ENCODE results near the gene KRT15. TPM values are rescaled to one million over a fixed set of nuclear protein-coding genes. Genes with fewer than 3 reads are reported as not detected.
"Not testable (repeated sequence)": the region's sequence is repeated elsewhere in the genome, so short reads cannot be mapped to it uniquely, and the experiment has no call there.

KRT15 gene
- polyA plus RNA-seq, 2 donors: 1,457 to 2,808 TPM

GRCh38 chr17:41545829-41546410 is 27.2 kb upstream of the KRT15 start:
- no peaks in the 10 kb centered on the region for H3K36me3 ChIP-seq (ENCODE audit: control insufficient read depth in 2 of 2, insufficient read depth in 2 of 2, low read length in 1 of 2)
- H3K4me1 ChIP-seq (ENCODE audit: control insufficient read depth in 2 of 2, insufficient read depth in 2 of 2, low read length in 1 of 2): peaks cover 0 to 21% of the 10 kb centered on the region in 2 donors
- H3K27ac ChIP-seq (ENCODE audit: low read depth in 2 of 2, low read length in 1 of 2): no peak overlapping the region
- H3K9me3 ChIP-seq (ENCODE audit: control insufficient read depth in 2 of 2, insufficient read depth in 1 of 2, low read depth in 1 of 2, low read length in 1 of 2): no peaks in the 10 kb centered on the region
- H3K27me3 ChIP-seq (ENCODE audit: control insufficient read depth in 1 of 2, insufficient read depth in 2 of 2, low read length in 2 of 2): no peaks in the 10 kb centered on the region
- no peak overlapping the region for H3K4me3 ChIP-seq (ENCODE audit: low read depth in 1 of 2, low read length in 2 of 2)
- whole genome bisulfite sequencing, 2 donors: 81% methylated on average over 13 of the region's 13 CpGs

- no peaks in the 10 kb centered on the region for H3K9me3 ChIP-seq (ENCODE audit: control insufficient read depth in 2 of 2, insufficient read depth in 1 of 2, low read depth in 1 of 2, low read length in 1 of 2)
- H3K27me3 ChIP-seq (ENCODE audit: control insufficient read depth in 1 of 2, insufficient read depth in 2 of 2, low read length in 2 of 2): no peaks in the 10 kb centered on the region
- H3K4me3 ChIP-seq (ENCODE audit: low read depth in 1 of 2, low read length in 2 of 2): no peak overlapping the region
- 84 to 95% methylated on average over 5 of the region's 5 CpGs for WGBS, 2 donors
- H3K4me1 ChIP-seq (ENCODE audit: control insufficient read depth in 2 of 2, insufficient read depth in 2 of 2, low read length in 1 of 2): peaks cover 0 to 21% of the 10 kb centered on the region in 2 donors
- H3K27ac ChIP-seq (ENCODE audit: low read depth in 2 of 2, low read length in 1 of 2): peak overlapping the region in 1 of 2 donors; percentile 36
- no peaks in the 10 kb centered on the region for H3K36me3 ChIP-seq (ENCODE audit: control insufficient read depth in 2 of 2, insufficient read depth in 2 of 2, low read length in 1 of 2)
Observed at GRCh38 chr17:41544935-41545334, 26.2 kb upstream of the KRT15 start.

GRCh38 chr17:41544491-41544892 is 25.8 kb upstream of the KRT15 start:
- Histone ChIP-seq H3K9me3 (ENCODE audit: control insufficient read depth in 2 of 2, insufficient read depth in 1 of 2, low read depth in 1 of 2, low read length in 1 of 2) (no peaks in the 10 kb centered on the region), H3K27ac (ENCODE audit: low read depth in 2 of 2, low read length in 1 of 2) (peak overlapping the region in 1 of 2 donors; percentile 36)
- WGBS, 2 donors: 45 to 47% methylated on average over 5 of the region's 5 CpGs

GRCh38 chr17:41542786-41543185 is 24.1 kb upstream of the KRT15 start:
- not testable (repeated sequence) for H3K27me3 ChIP-seq (ENCODE audit: control insufficient read depth in 1 of 2, insufficient read depth in 2 of 2, low read length in 2 of 2); H3K4me3 ChIP-seq (ENCODE audit: low read depth in 1 of 2, low read length in 2 of 2); H3K36me3 ChIP-seq (ENCODE audit: control insufficient read depth in 2 of 2, insufficient read depth in 2 of 2, low read length in 1 of 2); H3K9me3 ChIP-seq (ENCODE audit: control insufficient read depth in 2 of 2, insufficient read depth in 1 of 2, low read depth in 1 of 2, low read length in 1 of 2); H3K27ac ChIP-seq (ENCODE audit: low read depth in 2 of 2, low read length in 1 of 2)
- peaks cover 0 to 12% of the 10 kb centered on the region in 2 donors for H3K4me1 ChIP-seq (ENCODE audit: control insufficient read depth in 2 of 2, insufficient read depth in 2 of 2, low read length in 1 of 2)
- WGBS, 2 donors: 80 to 86% methylated on average over 10 of the region's 10 CpGs

More at GRCh38 chr17:41544491-41544892, 25.8 kb upstream of the KRT15 start:
- no peak overlapping the region for H3K4me3 ChIP-seq (ENCODE audit: low read depth in 1 of 2, low read length in 2 of 2)
- H3K36me3 ChIP-seq (ENCODE audit: control insufficient read depth in 2 of 2, insufficient read depth in 2 of 2, low read length in 1 of 2): no peaks in the 10 kb centered on the region
- no peaks in the 10 kb centered on the region for H3K27me3 ChIP-seq (ENCODE audit: control insufficient read depth in 1 of 2, insufficient read depth in 2 of 2, low read length in 2 of 2)
- peaks cover 0 to 21% of the 10 kb centered on the region in 2 donors for H3K4me1 ChIP-seq (ENCODE audit: control insufficient read depth in 2 of 2, insufficient read depth in 2 of 2, low read length in 1 of 2)

GRCh38 chr17:41542357-41542756 is 23.7 kb upstream of the KRT15 start:
- WGBS, 2 donors: 58 to 73% methylated on average over 2 of the region's 2 CpGs

GRCh38 chr17:41540921-41541625 is 22.4 kb upstream of the KRT15 start:
- H3K27me3 ChIP-seq (ENCODE audit: control insufficient read depth in 1 of 2, insufficient read depth in 2 of 2, low read length in 2 of 2): no peaks in the 10 kb centered on the region
- 74 to 83% methylated on average over 10 of the region's 10 CpGs for WGBS, 2 donors
- H3K9me3 ChIP-seq (ENCODE audit: control insufficient read depth in 2 of 2, insufficient read depth in 1 of 2, low read depth in 1 of 2, low read length in 1 of 2): no peaks in the 10 kb centered on the region
- H3K4me1 ChIP-seq (ENCODE audit: control insufficient read depth in 2 of 2, insufficient read depth in 2 of 2, low read length in 1 of 2): peaks cover 0 to 10% of the 10 kb centered on the region in 2 donors
- no peak overlapping the region for H3K4me3 ChIP-seq (ENCODE audit: low read depth in 1 of 2, low read length in 2 of 2)
- H3K27ac ChIP-seq (ENCODE audit: low read depth in 2 of 2, low read length in 1 of 2): peak overlapping the region in 1 of 2 donors; percentile 40
- no peaks in the 10 kb centered on the region for H3K36me3 ChIP-seq (ENCODE audit: control insufficient read depth in 2 of 2, insufficient read depth in 2 of 2, low read length in 1 of 2)

More at GRCh38 chr17:41542357-41542756, 23.7 kb upstream of the KRT15 start:
- no peak overlapping the region for H3K27ac ChIP-seq (ENCODE audit: low read depth in 2 of 2, low read length in 1 of 2)
- H3K9me3 ChIP-seq (ENCODE audit: control insufficient read depth in 2 of 2, insufficient read depth in 1 of 2, low read depth in 1 of 2, low read length in 1 of 2): no peaks in the 10 kb centered on the region
- H3K4me1 ChIP-seq (ENCODE audit: control insufficient read depth in 2 of 2, insufficient read depth in 2 of 2, low read length in 1 of 2): peaks cover 0 to 8% of the 10 kb centered on the region in 2 donors
- no peaks in the 10 kb centered on the region for H3K36me3 ChIP-seq (ENCODE audit: control insufficient read depth in 2 of 2, insufficient read depth in 2 of 2, low read length in 1 of 2)
- H3K4me3 ChIP-seq (ENCODE audit: low read depth in 1 of 2, low read length in 2 of 2): no peak overlapping the region
- H3K27me3 ChIP-seq (ENCODE audit: control insufficient read depth in 1 of 2, insufficient read depth in 2 of 2, low read length in 2 of 2): no peaks in the 10 kb centered on the region

- Histone ChIP-seq H3K9me3 (ENCODE audit: control insufficient read depth in 2 of 2, insufficient read depth in 1 of 2, low read depth in 1 of 2, low read length in 1 of 2) (peaks cover 0 to 2% of the 10 kb centered on the region in 2 donors), H3K4me1 (ENCODE audit: control insufficient read depth in 2 of 2, insufficient read depth in 2 of 2, low read length in 1 of 2) (peaks cover 2 to 15% of the 10 kb centered on the region in 2 donors), H3K27me3 (ENCODE audit: control insufficient read depth in 1 of 2, insufficient read depth in 2 of 2, low read length in 2 of 2) (no peaks in the 10 kb centered on the region), H3K36me3 (ENCODE audit: control insufficient read depth in 2 of 2, insufficient read depth in 2 of 2, low read length in 1 of 2) (no peaks in the 10 kb centered on the region), H3K4me3 (ENCODE audit: low read depth in 1 of 2, low read length in 2 of 2) (no peak overlapping the region), H3K27ac (ENCODE audit: low read depth in 2 of 2, low read length in 1 of 2) (no peak overlapping the region)
- 71 to 72% methylated on average over 7 of the region's 7 CpGs for WGBS, 2 donors
Observed at GRCh38 chr17:41539979-41540701, 21.4 kb upstream of the KRT15 start.

- Histone ChIP-seq H3K4me1 (ENCODE audit: control insufficient read depth in 2 of 2, insufficient read depth in 2 of 2, low read length in 1 of 2) (peaks cover 2 to 12% of the 10 kb centered on the region in 2 donors), H3K27ac (ENCODE audit: low read depth in 2 of 2, low read length in 1 of 2) (no peak overlapping the region), H3K9me3 (ENCODE audit: control insufficient read depth in 2 of 2, insufficient read depth in 1 of 2, low read depth in 1 of 2, low read length in 1 of 2) (peaks cover 0 to 2% of the 10 kb centered on the region in 2 donors), H3K27me3 (ENCODE audit: control insufficient read depth in 1 of 2, insufficient read depth in 2 of 2, low read length in 2 of 2) (no peaks in the 10 kb centered on the region), H3K36me3 (ENCODE audit: control insufficient read depth in 2 of 2, insufficient read depth in 2 of 2, low read length in 1 of 2) (no peaks in the 10 kb centered on the region), H3K4me3 (ENCODE audit: low read depth in 1 of 2, low read length in 2 of 2) (no peak overlapping the region)
- WGBS, 2 donors: 52 to 70% methylated on average over 5 of the region's 5 CpGs
Observed at GRCh38 chr17:41539071-41539492, 20.4 kb upstream of the KRT15 start.

- Histone ChIP-seq H3K36me3 (ENCODE audit: control insufficient read depth in 2 of 2, insufficient read depth in 2 of 2, low read length in 1 of 2) (no peaks in the 10 kb centered on the region), H3K9me3 (ENCODE audit: control insufficient read depth in 2 of 2, insufficient read depth in 1 of 2, low read depth in 1 of 2, low read length in 1 of 2) (peaks cover 0 to 2% of the 10 kb centered on the region in 2 donors), H3K27me3 (ENCODE audit: control insufficient read depth in 1 of 2, insufficient read depth in 2 of 2, low read length in 2 of 2) (no peaks in the 10 kb centered on the region), H3K4me1 (ENCODE audit: control insufficient read depth in 2 of 2, insufficient read depth in 2 of 2, low read length in 1 of 2) (peaks cover 2 to 12% of the 10 kb centered on the region in 2 donors), H3K4me3 (ENCODE audit: low read depth in 1 of 2, low read length in 2 of 2) (no peak overlapping the region), H3K27ac (ENCODE audit: low read depth in 2 of 2, low read length in 1 of 2) (no peak overlapping the region)
- WGBS, 2 donors: 49 to 70% methylated on average over 5 of the region's 5 CpGs
Observed at GRCh38 chr17:41538565-41538991, 19.9 kb upstream of the KRT15 start.

Data from esophagus (tissue), 2 donors.